ENCODE measurements around the gene KRTAP6-1.

Gene KRTAP6-1, protein sequence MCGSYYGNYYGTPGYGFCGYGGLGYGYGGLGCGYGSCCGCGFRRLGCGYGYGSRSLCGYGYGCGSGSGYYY

DNA sequence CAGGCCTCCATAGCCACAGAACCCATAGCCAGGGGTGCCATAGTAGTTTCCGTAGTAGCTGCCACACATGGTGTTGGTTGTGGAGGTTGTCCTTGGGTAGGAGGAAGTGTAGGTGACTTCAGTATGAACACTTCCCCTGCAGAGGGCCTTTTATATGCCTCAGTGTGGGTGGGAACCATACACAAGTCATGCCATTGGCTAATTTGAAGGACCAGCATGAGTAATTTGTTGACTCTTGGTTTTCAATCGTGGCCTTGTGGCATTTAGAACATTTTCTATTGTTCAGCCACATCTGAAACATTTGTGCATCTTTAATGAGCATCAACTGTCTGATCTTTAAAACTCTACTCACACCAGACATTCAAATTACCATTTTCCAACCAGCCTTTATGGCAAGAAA, at the start of gene KRTAP6-1:
TSS of gene KRTAP6-1 (minus strand) at position 95 of the 400 bp plus-strand sequence. CDS start at position 69, 26 bp downstream.
- Mint-ChIP-seq H3K4me1 (ENCODE audit: low read depth) (no peaks in the 10 kb centered on the region), H3K27ac (no peak within 1 kb of the TSS), H3K36me3 (ENCODE audit: low read depth) (no peaks in the 10 kb centered on the region), H3K4me3 (no peak within 1 kb of the TSS), H3K9me3 (peaks cover 10% of the 10 kb centered on the region), H3K27me3 (no peaks in the 10 kb centered on the region)
- no peak for DNase-seq

DNA sequence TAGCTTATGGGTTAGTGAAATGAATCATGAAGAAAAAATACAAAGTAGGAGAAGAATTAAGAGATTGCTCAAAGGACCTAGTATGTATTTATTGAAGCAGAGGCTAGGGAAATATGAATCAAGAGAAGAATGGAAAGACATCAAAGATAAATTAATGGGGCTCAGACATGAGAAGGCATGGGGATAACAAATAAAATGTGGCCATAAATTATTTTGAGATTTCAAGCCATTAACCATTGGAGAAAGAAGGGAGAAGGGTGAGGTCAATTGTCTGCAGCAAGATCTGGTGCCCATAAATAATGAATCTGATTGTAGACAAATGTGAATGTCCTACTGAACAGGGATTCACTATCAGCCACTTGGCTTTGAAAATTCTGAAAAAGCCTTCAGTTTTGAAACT, 39.2 kb upstream of the KRTAP6-1 start:
- Mint-ChIP-seq H3K27ac (no peak overlapping the region), H3K9me3 (peaks cover 2% of the 10 kb centered on the region), H3K36me3 (ENCODE audit: low read depth) (no peaks in the 10 kb centered on the region), H3K4me1 (ENCODE audit: low read depth) (no peaks in the 10 kb centered on the region), H3K4me3 (no peak overlapping the region), H3K27me3 (peaks cover 5% of the 10 kb centered on the region)
- no peak for DNase-seq

DNA sequence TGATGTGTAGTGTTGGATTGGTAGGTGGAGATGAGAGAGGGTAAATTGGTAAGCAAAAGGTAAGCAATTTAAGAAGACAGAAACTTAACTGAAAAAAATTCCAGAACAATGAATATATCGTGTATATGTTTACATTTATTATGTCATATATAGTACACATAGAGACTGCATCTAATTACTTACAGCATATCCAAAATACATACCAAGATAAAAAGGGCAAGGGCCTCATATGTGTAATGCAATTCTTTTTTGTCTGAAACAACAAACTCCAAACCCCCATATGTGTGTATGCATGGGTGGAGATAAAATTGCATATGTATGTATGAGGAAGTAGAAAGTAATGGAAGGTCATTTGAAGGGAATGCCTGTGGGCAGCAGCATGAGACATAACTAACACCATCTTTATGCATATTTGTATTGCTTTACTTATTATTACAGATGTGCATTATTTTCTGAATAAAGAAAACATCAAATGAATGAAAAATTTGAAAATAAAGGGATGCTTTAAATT, 33.2 kb upstream of the KRTAP6-1 start:
- H3K4me3 Mint-ChIP-seq = no peak overlapping the region
- H3K27ac Mint-ChIP-seq = no peak overlapping the region
- no peak for DNase-seq
- H3K27me3 Mint-ChIP-seq = peaks cover 7% of the 10 kb centered on the region
- no peaks in the 10 kb centered on the region for H3K4me1 Mint-ChIP-seq (ENCODE audit: low read depth)
- peaks cover 2% of the 10 kb centered on the region for H3K9me3 Mint-ChIP-seq
- no peaks in the 10 kb centered on the region for H3K36me3 Mint-ChIP-seq (ENCODE audit: low read depth)

DNA sequence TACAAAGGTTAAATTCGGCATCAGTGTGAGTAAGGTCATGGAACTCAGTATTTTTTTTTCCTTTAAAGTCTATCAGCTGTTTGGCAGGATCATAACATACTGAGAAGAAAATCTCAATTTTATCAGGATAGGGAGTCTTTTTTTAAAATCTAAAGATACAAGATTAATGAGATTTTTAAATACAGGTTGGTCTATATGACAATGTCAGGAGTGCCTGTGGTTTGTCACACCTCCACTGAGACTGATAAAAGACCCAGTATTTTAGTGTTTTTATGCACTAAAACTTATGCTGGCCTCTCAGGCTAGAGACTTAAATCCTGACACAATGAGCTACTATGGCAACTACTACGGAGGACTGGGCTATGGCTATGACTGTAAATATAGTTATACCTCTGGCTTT, 28.8 kb upstream of the KRTAP6-1 start, which contains the start of gene KRTAP20-3:
TSS of gene KRTAP20-3 (plus strand) at position 301 of the 400 bp plus-strand sequence.
- DNase-seq = no peak
- peaks cover 2% of the 10 kb centered on the region for H3K27me3 Mint-ChIP-seq
- no peaks in the 10 kb centered on the region for H3K4me1 Mint-ChIP-seq (ENCODE audit: low read depth)
- no peak within 1 kb of the TSS for H3K27ac Mint-ChIP-seq
- peaks cover 2% of the 10 kb centered on the region for H3K9me3 Mint-ChIP-seq
- no peaks in the 10 kb centered on the region for H3K36me3 Mint-ChIP-seq (ENCODE audit: low read depth)
- H3K4me3 Mint-ChIP-seq = no peak within 1 kb of the TSS

DNA sequence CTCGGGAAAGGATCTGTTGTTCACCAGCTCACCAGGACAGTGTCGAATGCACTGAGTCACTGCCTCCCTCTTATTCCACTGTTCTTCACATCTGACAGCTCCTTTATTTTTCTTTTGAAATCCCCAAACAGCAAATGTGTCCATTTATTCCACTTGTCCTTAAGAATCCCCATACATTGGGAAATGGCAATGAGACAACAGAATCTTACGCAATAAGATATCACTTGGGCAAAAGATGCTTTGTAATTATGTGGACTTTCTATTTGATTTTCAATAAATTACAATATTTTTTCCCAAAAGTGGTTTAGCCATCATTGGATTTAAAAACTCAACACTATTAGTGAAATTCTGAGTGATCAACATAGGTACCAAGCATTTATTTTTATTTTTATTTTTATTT, 25.0 kb upstream of the KRTAP6-1 start:
- Mint-ChIP-seq H3K27me3 (peaks cover 2% of the 10 kb centered on the region), H3K27ac (no peak overlapping the region), H3K4me3 (no peak overlapping the region), H3K36me3 (ENCODE audit: low read depth) (no peaks in the 10 kb centered on the region), H3K9me3 (no peaks in the 10 kb centered on the region), H3K4me1 (ENCODE audit: low read depth) (no peaks in the 10 kb centered on the region)
- DNase-seq = no peak

DNA sequence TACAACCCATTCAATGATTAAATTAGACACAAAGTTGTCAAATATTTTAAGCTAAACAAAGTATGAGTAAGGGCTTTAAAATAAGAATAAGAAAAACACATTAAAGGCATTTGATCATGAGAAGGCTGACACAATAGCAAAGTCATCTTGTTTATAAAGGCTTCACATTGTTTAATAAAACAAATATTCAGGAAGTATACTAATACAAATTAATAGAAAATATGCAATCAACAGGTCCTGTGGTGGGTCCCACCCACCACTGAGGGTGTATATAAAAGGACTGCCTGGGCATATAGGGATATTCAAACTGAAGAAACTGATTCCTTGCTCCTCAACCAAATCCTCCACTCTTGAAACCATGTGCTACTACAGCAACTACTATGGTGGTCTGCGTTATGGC, 21.2 kb upstream of the KRTAP6-1 start, which contains the start of gene KRTAP20-2:
TSS of gene KRTAP20-2 (plus strand) at position 301 of the 400 bp plus-strand sequence. CDS start at position 359, 58 bp downstream.
- Mint-ChIP-seq H3K27me3 (no peaks in the 10 kb centered on the region), H3K4me3 (no peak within 1 kb of the TSS), H3K27ac (no peak within 1 kb of the TSS), H3K36me3 (ENCODE audit: low read depth) (no peaks in the 10 kb centered on the region), H3K9me3 (no peaks in the 10 kb centered on the region), H3K4me1 (ENCODE audit: low read depth) (no peaks in the 10 kb centered on the region)
- no peak for DNase-seq

DNA sequence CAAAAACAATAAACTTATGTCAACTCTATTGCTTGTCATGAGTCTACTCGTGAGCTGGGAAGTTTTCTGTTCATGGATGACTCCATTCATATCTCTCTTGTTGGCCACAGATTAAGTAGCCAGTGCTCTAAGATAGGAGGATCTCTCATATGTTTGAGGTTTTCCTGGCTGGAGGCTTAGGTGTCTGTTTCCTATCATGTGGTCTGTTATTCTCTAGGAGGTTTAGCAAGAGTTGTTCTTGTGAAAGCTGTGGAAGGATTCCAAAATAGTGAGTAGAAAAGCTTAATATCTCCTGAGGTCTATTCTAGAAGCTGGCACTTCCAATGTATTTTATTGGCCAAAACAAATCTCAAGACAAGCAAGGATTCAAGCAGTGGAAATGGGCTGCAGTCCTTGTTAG, 15.5 kb upstream of the KRTAP6-1 start:
- H3K4me3 Mint-ChIP-seq = no peak overlapping the region
- no peaks in the 10 kb centered on the region for H3K4me1 Mint-ChIP-seq (ENCODE audit: low read depth)
- no peaks in the 10 kb centered on the region for H3K27me3 Mint-ChIP-seq
- H3K27ac Mint-ChIP-seq = no peak overlapping the region
- no peak for DNase-seq
- H3K36me3 Mint-ChIP-seq (ENCODE audit: low read depth) = no peaks in the 10 kb centered on the region
- H3K9me3 Mint-ChIP-seq = no peaks in the 10 kb centered on the region

DNA sequence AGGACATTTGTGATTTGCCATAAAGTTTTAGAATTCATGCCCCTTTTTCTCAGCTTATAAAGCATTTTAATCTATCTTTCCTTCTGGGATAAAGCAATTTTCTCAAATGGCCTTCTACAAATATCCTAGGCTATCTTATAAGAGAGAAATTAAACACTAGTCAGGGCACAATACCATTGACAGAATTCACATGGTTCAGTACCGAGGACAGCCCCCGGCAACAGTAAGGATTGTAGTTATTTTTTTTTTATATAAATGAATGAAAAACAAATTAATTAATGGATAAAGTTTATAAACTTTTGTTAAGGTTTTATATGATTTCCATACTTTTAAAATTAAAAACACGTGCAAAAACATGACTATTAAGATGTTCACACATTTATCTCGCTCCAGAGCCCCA, 14.4 kb upstream of the KRTAP6-1 start:
- no peak overlapping the region for H3K27ac Mint-ChIP-seq
- no peaks in the 10 kb centered on the region for H3K4me1 Mint-ChIP-seq (ENCODE audit: low read depth)
- no peak for DNase-seq
- H3K4me3 Mint-ChIP-seq = no peak overlapping the region
- no peaks in the 10 kb centered on the region for H3K36me3 Mint-ChIP-seq (ENCODE audit: low read depth)
- no peaks in the 10 kb centered on the region for H3K27me3 Mint-ChIP-seq
- no peaks in the 10 kb centered on the region for H3K9me3 Mint-ChIP-seq

DNA sequence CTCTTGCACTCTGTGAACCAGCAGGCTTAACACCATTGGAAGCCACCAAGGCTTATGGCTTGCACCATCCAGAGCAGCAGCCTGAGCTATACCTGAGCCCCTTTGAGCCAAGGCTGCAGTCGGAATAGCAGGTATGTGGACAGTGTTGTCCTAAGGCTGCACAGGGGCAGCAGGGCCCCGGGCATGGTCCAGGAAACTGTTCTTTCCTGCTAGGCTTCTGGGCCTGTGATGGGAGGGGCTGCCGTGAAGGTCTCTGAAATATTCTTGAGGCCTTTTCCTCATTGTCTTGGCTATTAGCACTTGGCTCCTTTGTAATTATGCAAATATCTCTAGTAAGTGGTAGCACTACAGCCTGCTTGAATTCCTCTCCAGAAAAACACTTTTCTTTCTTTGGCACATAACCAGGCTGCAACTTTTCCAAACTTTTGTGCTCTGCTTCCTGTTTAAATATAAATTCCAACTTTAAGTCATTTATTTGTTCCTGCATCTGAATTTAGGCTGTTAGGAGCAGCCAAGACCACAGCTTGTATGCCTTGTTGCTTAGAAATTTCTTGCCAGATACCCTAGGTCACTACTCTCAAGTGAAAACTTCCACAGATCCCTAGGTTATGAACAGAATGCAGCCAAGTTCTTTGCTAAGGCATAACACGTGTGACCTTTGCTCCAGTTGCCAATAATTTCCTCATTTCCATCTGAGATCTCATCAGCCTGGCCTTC, 11.9 kb upstream of the KRTAP6-1 start:
- Mint-ChIP-seq H3K27ac (no peak overlapping the region), H3K4me3 (no peak overlapping the region), H3K9me3 (no peaks in the 10 kb centered on the region), H3K27me3 (no peaks in the 10 kb centered on the region), H3K4me1 (ENCODE audit: low read depth) (no peaks in the 10 kb centered on the region), H3K36me3 (ENCODE audit: low read depth) (no peaks in the 10 kb centered on the region)
- DNase-seq = no peak

DNA sequence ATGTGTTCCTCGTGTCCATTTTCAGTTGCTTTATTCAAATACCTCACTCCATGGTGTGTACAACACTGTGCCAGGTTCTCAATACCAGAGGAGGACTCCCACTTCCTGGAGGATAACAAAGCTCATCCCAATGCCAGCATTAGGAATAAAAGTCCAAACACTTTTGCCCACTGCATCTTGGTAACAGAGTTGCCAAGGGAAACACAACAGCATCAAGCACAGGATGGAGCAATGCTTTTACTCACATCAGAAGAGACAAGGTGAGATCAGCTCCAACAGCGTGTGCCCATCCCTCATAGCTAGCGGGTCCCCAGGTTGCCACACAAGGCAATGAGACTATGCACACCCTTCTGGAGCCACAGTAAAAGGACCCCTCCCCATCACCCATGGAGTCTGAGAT, 9.6 kb upstream of the KRTAP6-1 start:
- no peaks in the 10 kb centered on the region for H3K36me3 Mint-ChIP-seq (ENCODE audit: low read depth)
- H3K27ac Mint-ChIP-seq = no peak overlapping the region
- H3K27me3 Mint-ChIP-seq = no peaks in the 10 kb centered on the region
- no peaks in the 10 kb centered on the region for H3K9me3 Mint-ChIP-seq
- no peaks in the 10 kb centered on the region for H3K4me1 Mint-ChIP-seq (ENCODE audit: low read depth)
- no peak for DNase-seq
- H3K4me3 Mint-ChIP-seq = no peak overlapping the region

DNA sequence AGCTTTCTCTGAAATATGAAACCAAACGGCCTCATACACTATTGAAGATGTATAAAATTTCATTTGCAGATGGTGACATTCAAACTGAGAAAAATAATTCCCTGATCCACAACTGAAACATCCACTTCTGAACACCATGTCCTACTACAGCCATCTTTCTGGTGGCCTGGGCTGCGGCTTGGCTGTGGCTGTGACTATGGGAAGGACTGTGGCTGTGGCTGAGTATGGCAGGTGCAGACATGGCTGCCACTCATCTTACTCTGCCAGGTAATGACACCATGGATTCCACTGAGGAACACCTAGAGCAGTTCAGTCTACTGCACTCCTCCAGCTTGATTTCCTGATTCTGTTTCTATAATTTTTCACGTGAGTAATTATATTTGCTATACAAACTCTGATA, 6.8 kb upstream of the KRTAP6-1 start, which contains the start of gene KRTAP20-4:
TSS of gene KRTAP20-4 (plus strand) at position 106 of the 400 bp plus-strand sequence.
- Mint-ChIP-seq H3K36me3 (ENCODE audit: low read depth) (no peaks in the 10 kb centered on the region), H3K9me3 (no peaks in the 10 kb centered on the region), H3K4me3 (no peak within 1 kb of the TSS), H3K4me1 (ENCODE audit: low read depth) (no peaks in the 10 kb centered on the region), H3K27me3 (no peaks in the 10 kb centered on the region), H3K27ac (no peak within 1 kb of the TSS)
- no peak for DNase-seq

DNA sequence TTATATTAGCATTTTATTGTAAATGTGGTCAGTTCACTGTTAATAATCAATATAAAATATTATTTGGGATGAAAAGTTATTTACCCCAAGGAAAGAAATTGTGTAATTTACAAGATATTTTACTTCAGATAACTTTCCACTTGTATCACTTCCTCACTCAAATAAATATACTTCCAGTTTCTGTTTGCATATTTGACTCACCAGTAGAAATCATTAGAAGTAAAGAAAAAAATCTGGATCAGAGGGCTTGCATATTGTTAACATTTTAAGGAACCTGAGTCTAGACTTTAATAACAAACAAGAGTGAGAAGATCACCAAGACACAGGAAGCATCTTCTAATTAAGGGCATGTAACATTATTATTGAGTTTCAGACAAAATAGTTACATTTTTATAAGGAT, 6.3 kb upstream of the KRTAP6-1 start:
- Mint-ChIP-seq H3K4me3 (no peak overlapping the region), H3K9me3 (no peaks in the 10 kb centered on the region), H3K27ac (no peak overlapping the region), H3K4me1 (ENCODE audit: low read depth) (no peaks in the 10 kb centered on the region), H3K36me3 (ENCODE audit: low read depth) (no peaks in the 10 kb centered on the region), H3K27me3 (no peaks in the 10 kb centered on the region)
- no peak for DNase-seq

DNA sequence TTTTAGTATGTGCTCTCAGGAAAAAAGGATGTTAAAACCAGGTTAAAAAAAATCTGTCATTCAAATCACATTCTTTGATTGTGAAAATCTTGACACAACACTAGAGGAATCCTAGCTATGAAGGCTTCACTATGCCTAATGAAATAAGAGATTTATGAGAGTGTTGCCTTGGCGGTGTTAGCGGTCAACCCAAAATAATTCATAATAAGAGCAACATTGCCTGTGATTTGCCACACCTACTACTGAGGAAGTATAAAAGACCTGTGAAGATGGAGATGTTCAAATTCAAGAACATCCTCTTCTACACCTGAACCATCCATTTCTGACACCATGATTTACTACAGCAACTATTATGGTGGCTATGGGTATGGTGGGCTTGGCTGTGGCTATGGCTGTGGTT, 2.4 kb upstream of the KRTAP6-1 start, which contains the start of gene KRTAP20-1:
TSS of gene KRTAP20-1 (plus strand) at position 301 of the 400 bp plus-strand sequence. CDS start at position 331, 30 bp downstream.
- no peak for DNase-seq
- H3K4me3 Mint-ChIP-seq = no peak within 1 kb of the TSS
- no peak within 1 kb of the TSS for H3K27ac Mint-ChIP-seq
- H3K9me3 Mint-ChIP-seq = no peaks in the 10 kb centered on the region
- no peaks in the 10 kb centered on the region for H3K27me3 Mint-ChIP-seq
- H3K36me3 Mint-ChIP-seq (ENCODE audit: low read depth) = no peaks in the 10 kb centered on the region
- H3K4me1 Mint-ChIP-seq (ENCODE audit: low read depth) = no peaks in the 10 kb centered on the region

DNA sequence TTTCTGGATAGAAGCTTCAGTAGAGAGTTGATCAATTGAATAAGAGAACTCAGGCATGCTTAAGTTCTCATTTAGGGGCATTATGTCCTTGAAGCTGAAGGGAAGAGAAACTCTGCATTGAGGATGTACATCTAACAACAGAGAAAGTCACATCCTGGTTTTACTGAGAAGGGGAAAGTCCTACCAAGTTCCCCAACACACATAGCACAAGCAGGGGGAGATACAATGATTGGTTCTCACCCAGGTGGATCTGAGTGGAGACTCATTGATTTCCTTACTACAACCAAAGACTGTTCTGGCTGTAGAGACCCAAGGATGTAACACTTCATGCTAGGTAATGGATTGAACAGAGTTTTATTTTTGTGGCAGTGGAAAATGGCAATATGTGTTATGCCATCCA, 1.5 kb upstream of the KRTAP6-1 start:
- Mint-ChIP-seq H3K4me1 (ENCODE audit: low read depth) (no peaks in the 10 kb centered on the region), H3K9me3 (peaks cover 9% of the 10 kb centered on the region), H3K36me3 (ENCODE audit: low read depth) (no peaks in the 10 kb centered on the region), H3K27me3 (no peaks in the 10 kb centered on the region), H3K4me3 (no peak overlapping the region), H3K27ac (no peak overlapping the region)
- no peak for DNase-seq

DNA sequence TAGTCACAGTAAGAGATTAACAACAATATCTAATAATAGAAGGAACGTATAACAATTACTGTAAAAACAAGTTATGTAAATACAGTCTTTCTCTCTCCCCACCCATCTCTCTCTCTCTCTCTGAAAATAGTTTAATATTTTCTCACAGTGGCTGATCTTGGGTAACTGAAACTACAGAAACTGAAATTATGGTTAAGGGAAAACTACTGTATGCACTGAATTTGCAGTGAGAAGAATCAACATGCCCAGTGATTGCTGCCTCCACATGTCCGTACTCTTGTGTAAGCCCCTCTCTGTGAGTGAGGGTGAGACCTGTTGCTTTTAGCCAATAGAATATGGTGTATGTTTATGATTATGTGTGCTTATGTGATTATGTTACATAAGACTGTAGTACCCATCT, 1.6 kb downstream of the KRTAP6-1 start:
- Mint-ChIP-seq H3K36me3 (ENCODE audit: low read depth) (no peaks in the 10 kb centered on the region), H3K4me1 (ENCODE audit: low read depth) (no peaks in the 10 kb centered on the region), H3K27ac (no peak overlapping the region), H3K27me3 (no peaks in the 10 kb centered on the region), H3K4me3 (no peak overlapping the region), H3K9me3 (peaks cover 15% of the 10 kb centered on the region)
- no peak for DNase-seq
